Thoracic aorta (tissue), 2 donors: ENCODE data around the gene AMFR. TPM values are rescaled to one million over a fixed set of nuclear protein-coding genes. Genes with fewer than 3 reads are reported as not detected.

ENCODE experiments used
- ATAC-seq: fragments of 150-250 bp; one replicate; pipeline ENCODE4 v1.8.0; 2017; ENCODE audit warnings: low read depth; ENCODE audit not compliant: insufficient number of reproducible peaks, low FRiP score
- DNase-seq: peaks from one replicate; pipeline ENCODE4 v3.0.0-alpha.2; 2020; ENCODE audit warnings: low spot score
- H3K27ac ChIP-seq, 2 donors: fragments of 200-600 bp; sonication (generic); 1 replicate in 1 of 2; 2 replicates in 1 of 2; pipeline ENCODE4 v1.5.1; 2016; ENCODE audit warnings: mild to moderate bottlenecking in 2 of 2, moderate library complexity in 2 of 2
- H3K27me3 ChIP-seq: fragments of 200-600 bp; sonication (generic); replicated peaks from 2 replicates; pipeline ENCODE4 v1.6.0; 2016; ENCODE audit warnings: mild to moderate bottlenecking; ENCODE audit not compliant: insufficient read depth
- H3K36me3 ChIP-seq: fragments of 200-600 bp; sonication (generic); one replicate; pipeline ENCODE4 v1.5.1; 2016
- H3K4me1 ChIP-seq, 2 donors: fragments of 200-600 bp; sonication (generic); 1 replicate in 1 of 2; 2 replicates in 1 of 2; pipeline versions ENCODE4 v1.5.1 to v1.6.0; 2016; ENCODE audit warnings: low read depth in 2 of 2, mild to moderate bottlenecking in 1 of 2; ENCODE audit not compliant: control insufficient read depth in 1 of 2
- H3K4me3 ChIP-seq: fragments of 200-600 bp; sonication (generic); 2 replicates; pipeline ENCODE4 v1.5.1; 2016; ENCODE audit warnings: mild to moderate bottlenecking
- H3K9me3 ChIP-seq: fragments of 200-600 bp; sonication (generic); 2 replicates; pipeline ENCODE4 v1.5.1; 2016
- CTCF ChIP-seq: fragments of 200-600 bp; sonication (generic); IDR thresholded peaks from one replicate; pipeline ENCODE4 v1.5.1; 2019; ENCODE audit warnings: antibody characterized with exemption
- total RNA-seq, 2 donors: library from RNA; depleted of rRNA; stranded (reverse); fragments of >200 nt; gene quantifications; one replicate each; pipeline versions ENCODE4 v1.1.0 to v1.2.3, GENCODE V29; 2016

Gene AMFR
- total RNA-seq, 2 donors from 2014 or later = 153 to 209 TPM

DNA sequence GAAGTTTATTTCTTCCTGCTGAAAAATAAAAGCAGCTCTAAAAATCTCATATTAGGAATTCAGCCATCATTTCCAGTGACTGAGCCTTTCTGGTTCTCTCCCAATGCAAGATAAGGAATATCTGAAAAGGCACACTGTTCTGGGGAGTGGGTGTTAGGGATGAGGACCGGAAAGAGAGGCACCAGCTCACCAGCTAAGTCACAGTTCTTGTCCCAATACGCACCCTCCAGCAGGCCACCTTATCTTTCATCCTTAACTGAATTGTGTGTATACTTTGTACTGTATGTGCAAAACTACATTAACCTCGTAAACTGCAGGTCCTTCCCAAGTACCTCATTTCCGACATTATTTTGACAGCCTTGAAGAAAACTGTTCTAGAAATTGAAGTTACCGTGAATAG, 11.0 kb downstream of the AMFR start:
- no peak for DNase-seq
- no peak for ATAC-seq

GRCh38 chr16:56413381-56413780, 12.0 kb downstream of the AMFR start:
- no peak for ATAC-seq
- TF ChIP-seq CTCF = no peak
- DNase-seq = no peak
- H3K9me3 ChIP-seq = no peaks in the 10 kb centered on the region
- peaks cover 21% of the 10 kb centered on the region for H3K36me3 ChIP-seq
- no peak overlapping the region for H3K27ac ChIP-seq
- no peaks in the 10 kb centered on the region for H3K27me3 ChIP-seq
- H3K4me1 ChIP-seq = peaks cover 13 to 14% of the 10 kb centered on the region in 2 donors
- H3K4me3 ChIP-seq = no peak overlapping the region

More for the DNA sequence above, 11.0 kb downstream of the AMFR start:
- Histone ChIP-seq H3K27ac (no peak overlapping the region), H3K27me3 (no peaks in the 10 kb centered on the region), H3K4me1 (peaks cover 13 to 14% of the 10 kb centered on the region in 2 donors), H3K9me3 (no peaks in the 10 kb centered on the region), H3K4me3 (no peak overlapping the region), H3K36me3 (peaks cover 12% of the 10 kb centered on the region)
- no peak for TF ChIP-seq CTCF

DNA sequence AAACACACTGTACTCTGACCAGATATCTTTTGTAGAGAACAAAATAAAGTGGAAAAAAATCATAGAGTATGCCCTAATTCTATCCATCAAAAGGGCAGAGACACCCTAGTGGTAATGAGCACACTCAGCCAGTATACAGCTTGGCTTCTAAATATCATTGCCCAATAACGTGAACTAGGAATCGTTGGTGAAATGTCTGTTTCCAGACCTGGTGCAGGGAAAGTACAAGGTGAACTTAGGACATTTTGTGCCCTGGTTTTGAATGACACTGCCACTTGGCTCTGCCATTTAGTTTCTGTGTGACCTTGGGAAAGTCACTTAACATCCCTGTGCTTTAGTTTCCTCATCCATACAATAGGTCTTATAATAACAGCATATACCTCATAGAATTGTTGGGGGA, 13.7 kb downstream of the AMFR start:
- H3K4me3 ChIP-seq = no peak overlapping the region
- no peaks in the 10 kb centered on the region for H3K27me3 ChIP-seq
- H3K4me1 ChIP-seq = peaks cover 13% of the 10 kb centered on the region in 2 donors
- DNase-seq = no peak
- TF ChIP-seq CTCF = no peak
- H3K27ac ChIP-seq = no peak overlapping the region
- peaks cover 29% of the 10 kb centered on the region for H3K36me3 ChIP-seq
- no peaks in the 10 kb centered on the region for H3K9me3 ChIP-seq
- no peak for ATAC-seq

GRCh38 chr16:56411123-56411522, 14.2 kb downstream of the AMFR start:
- ATAC-seq = no peak
- no peak for DNase-seq
- Histone ChIP-seq H3K4me1 (peaks cover 11 to 13% of the 10 kb centered on the region in 2 donors), H3K36me3 (peaks cover 29% of the 10 kb centered on the region), H3K27me3 (no peaks in the 10 kb centered on the region), H3K9me3 (no peaks in the 10 kb centered on the region), H3K27ac (no peak overlapping the region), H3K4me3 (no peak overlapping the region)
- no peak for TF ChIP-seq CTCF

- Histone ChIP-seq H3K4me3 (no peak overlapping the region), H3K4me1 (no peaks in the 10 kb centered on the region), H3K27ac (no peak overlapping the region), H3K27me3 (no peaks in the 10 kb centered on the region), H3K36me3 (peaks cover 38% of the 10 kb centered on the region), H3K9me3 (no peaks in the 10 kb centered on the region)
- ATAC-seq (no peak), DNase-seq (no peak)
- TF ChIP-seq CTCF = no peak
These were observed 16.1 kb downstream of the AMFR start for GRCh38 chr16:56409195-56409594.
